Activated CD4-positive, alpha-beta memory T cell treated with anti-CD3 and anti-CD28 coated beads for 36 hours (primary cell): Measurements from ENCODE around the gene ST3GAL3. TPM values are rescaled to one million over a fixed set of nuclear protein-coding genes. Genes with fewer than 3 reads are reported as not detected.
"Not testable (repeated sequence)": the region's sequence is repeated elsewhere in the genome, so short reads cannot be mapped to it uniquely, and the experiment has no call there.

ENCODE experiments used
- CTCF ChIA-PET: fragments of 350-600 bp; sonication (Branson Sonifier 250); formaldehyde crosslinking; loops from one replicate; lab custom pipeline; 2021; ENCODE audit warnings: antibody characterized with exemption, inconsistent platforms; lab: Charles Lee
- POLR2A ChIA-PET: fragments of 350-600 bp; sonication (Branson Sonifier 250); formaldehyde crosslinking; loops from one replicate; lab custom pipeline; 2021; ENCODE audit warnings: antibody characterized with exemption; lab: Charles Lee
- DNase-seq: peaks from one replicate; pipeline ENCODE4 v3.0.0-alpha.2; 2020
- H3K27ac Mint-ChIP-seq: one replicate; pipeline ENCODE4 v1.8.0; 2021; ENCODE audit warnings: mixed read lengths
- H3K27me3 Mint-ChIP-seq: one replicate; pipeline ENCODE4 v1.8.0; 2021; ENCODE audit warnings: mixed read lengths
- H3K36me3 Mint-ChIP-seq: one replicate; pipeline ENCODE4 v1.8.0; 2021; ENCODE audit warnings: mixed read lengths
- H3K4me1 Mint-ChIP-seq: one replicate; pipeline ENCODE4 v1.8.0; 2021; ENCODE audit warnings: low read depth, mixed read lengths
- H3K4me3 Mint-ChIP-seq: one replicate; pipeline ENCODE4 v1.8.0; 2021; ENCODE audit warnings: mild to moderate bottlenecking, mixed read lengths
- H3K9me3 Mint-ChIP-seq: one replicate; pipeline ENCODE4 v1.8.0; 2021; ENCODE audit warnings: mixed read lengths
- intact Hi-C: fragments of 100-400 bp; cut with micrococcal nuclease; formaldehyde crosslinking; loops from one replicate; pipeline ENCODE4 v1.15.1; 2023
- total RNA-seq, 2 experiments: library from RNA; stranded (reverse); gene quantifications; one replicate each; pipeline ENCODE4 v1.2.3, GENCODE V29; 2021

Gene ST3GAL3
- total RNA-seq, 2 experiments from 2014 or later = 14.7 to 16.0 TPM

DNA sequence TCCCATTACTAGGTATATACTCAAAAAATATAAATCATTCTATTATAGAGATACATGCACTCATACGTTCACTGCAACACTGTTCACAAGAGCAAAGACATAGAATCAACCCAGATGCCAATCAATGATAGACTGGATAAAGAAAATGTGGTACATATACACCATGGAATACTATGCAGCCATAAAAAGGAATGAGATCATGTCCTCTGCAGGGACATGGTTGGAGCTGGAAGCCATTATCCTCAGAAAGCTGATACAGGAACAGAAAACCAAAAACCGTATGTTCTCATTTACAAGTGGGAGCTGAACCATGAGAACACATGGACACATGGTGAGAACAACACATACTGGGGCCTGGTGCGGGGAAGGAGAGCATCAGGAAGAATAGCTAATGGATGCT, 70.6 kb downstream of the ST3GAL3 start:
- CTCF ChIA-PET, H3K27me3 Mint-ChIP-seq, intact Hi-C loops, H3K4me3 Mint-ChIP-seq, POLR2A ChIA-PET, DNase-seq, H3K27ac Mint-ChIP-seq, H3K4me1 Mint-ChIP-seq: not testable (repeated sequence)
- peaks cover 27% of the 10 kb centered on the region for H3K9me3 Mint-ChIP-seq
- peaks cover 36% of the 10 kb centered on the region for H3K36me3 Mint-ChIP-seq

DNA sequence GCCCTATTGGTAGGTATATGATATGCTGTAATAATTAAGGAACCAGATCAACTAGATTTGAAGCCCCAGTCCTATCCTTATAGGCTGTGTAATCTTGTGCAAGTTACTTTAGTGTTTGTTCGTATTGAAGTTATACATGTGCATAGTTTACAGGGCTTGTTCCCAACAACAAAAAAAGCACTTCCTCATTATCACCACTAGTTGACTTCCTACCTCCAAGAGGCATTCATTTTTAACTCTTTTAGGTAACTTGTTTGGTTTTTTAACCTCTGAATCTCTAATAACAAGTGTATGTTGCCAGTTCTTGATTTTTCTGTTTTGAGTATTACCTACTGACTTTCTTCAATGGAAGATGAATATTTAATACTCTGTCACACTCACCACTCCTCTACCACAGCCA, 71.9 kb downstream of the ST3GAL3 start:
- Mint-ChIP-seq H3K27ac (no peak overlapping the region), H3K9me3 (peaks cover 27% of the 10 kb centered on the region), H3K4me1 (peaks cover 16% of the 10 kb centered on the region), H3K27me3 (no peaks in the 10 kb centered on the region), H3K36me3 (peaks cover 34% of the 10 kb centered on the region), H3K4me3 (no peak overlapping the region)
- no peak for DNase-seq
- ChIA-PET CTCF (no interaction called here), POLR2A (no interaction called here)
- intact Hi-C loops = no loop called here

GRCh38 chr1:43779805-43780403, 72.6 kb downstream of the ST3GAL3 start:
- Mint-ChIP-seq H3K4me1 (peaks cover 16% of the 10 kb centered on the region), H3K27me3 (no peaks in the 10 kb centered on the region), H3K36me3 (peaks cover 34% of the 10 kb centered on the region), H3K4me3 (no peak overlapping the region), H3K9me3 (peaks cover 27% of the 10 kb centered on the region), H3K27ac (no peak overlapping the region)
- DNase-seq = no peak
- POLR2A ChIA-PET = no interaction called here
- CTCF ChIA-PET = no interaction called here
- intact Hi-C loops = no loop called here

- intact Hi-C loops = no loop called here
- Mint-ChIP-seq H3K27me3 (no peaks in the 10 kb centered on the region), H3K4me1 (peaks cover 16% of the 10 kb centered on the region), H3K9me3 (peaks cover 27% of the 10 kb centered on the region), H3K36me3 (peaks cover 30% of the 10 kb centered on the region), H3K4me3 (no peak overlapping the region), H3K27ac (no peak overlapping the region)
- CTCF ChIA-PET = no interaction called here
- no peak for DNase-seq
- POLR2A ChIA-PET = no interaction called here
Measured at GRCh38 chr1:43781574-43781973, 74.2 kb downstream of the ST3GAL3 start.

DNA sequence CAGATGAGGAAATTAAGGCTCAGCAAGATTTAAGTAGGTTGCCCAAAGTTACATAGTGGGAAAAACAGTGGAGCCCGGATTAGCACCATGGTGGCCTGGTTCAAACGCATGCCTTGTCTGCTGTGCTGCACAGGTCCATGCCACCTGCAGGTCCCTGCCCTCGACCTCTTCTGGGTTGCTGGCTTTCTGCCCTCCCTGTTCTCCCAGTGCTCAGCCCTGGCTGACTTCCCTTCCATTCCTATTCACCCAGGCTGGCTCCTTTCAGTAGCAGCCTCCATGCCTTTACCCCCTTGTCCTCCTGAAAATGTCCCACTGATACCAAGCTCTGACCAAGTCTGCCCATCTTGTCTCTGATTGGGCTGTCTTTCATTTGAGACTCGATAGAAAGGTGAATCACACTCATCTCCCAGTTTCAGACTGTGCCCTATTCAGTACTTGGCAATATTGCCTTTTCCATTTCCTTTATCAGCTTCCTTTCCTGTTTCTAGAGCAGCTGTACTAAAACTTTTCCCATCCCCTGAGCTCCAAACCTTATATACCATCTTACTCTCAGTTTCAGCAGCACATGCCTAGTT, 75.8 kb downstream of the ST3GAL3 start:
- Mint-ChIP-seq H3K9me3 (peaks cover 18% of the 10 kb centered on the region), H3K36me3 (peaks cover 18% of the 10 kb centered on the region), H3K4me1 (peaks cover 16% of the 10 kb centered on the region), H3K27ac (no peak overlapping the region), H3K4me3 (no peak overlapping the region), H3K27me3 (no peaks in the 10 kb centered on the region)
- ChIA-PET CTCF (interaction anchor here (0.6 to 1.4 kb wide), 3 partner anchors 13 to 255 kb away, joined by 3 to 4 read pairs (median 4); no protein-coding TSS in a partner anchor), POLR2A (no interaction called here)
- no peak for DNase-seq
- intact Hi-C loops = no loop called here

GRCh38 chr1:43783671-43784205, 76.4 kb downstream of the ST3GAL3 start:
- no peak for DNase-seq
- no peaks in the 10 kb centered on the region for H3K27me3 Mint-ChIP-seq
- H3K27ac Mint-ChIP-seq = no peak overlapping the region
- peaks cover 16% of the 10 kb centered on the region for H3K4me1 Mint-ChIP-seq
- H3K9me3 Mint-ChIP-seq = peaks cover 17% of the 10 kb centered on the region
- intact Hi-C loops = no loop called here
- ChIA-PET POLR2A (no interaction called here), CTCF (interaction anchor here (0.6 to 1.4 kb wide), 2 partner anchors 151 to 256 kb away, joined by 4 read pairs; no protein-coding TSS in a partner anchor)
- peaks cover 18% of the 10 kb centered on the region for H3K36me3 Mint-ChIP-seq
- no peak overlapping the region for H3K4me3 Mint-ChIP-seq

DNA sequence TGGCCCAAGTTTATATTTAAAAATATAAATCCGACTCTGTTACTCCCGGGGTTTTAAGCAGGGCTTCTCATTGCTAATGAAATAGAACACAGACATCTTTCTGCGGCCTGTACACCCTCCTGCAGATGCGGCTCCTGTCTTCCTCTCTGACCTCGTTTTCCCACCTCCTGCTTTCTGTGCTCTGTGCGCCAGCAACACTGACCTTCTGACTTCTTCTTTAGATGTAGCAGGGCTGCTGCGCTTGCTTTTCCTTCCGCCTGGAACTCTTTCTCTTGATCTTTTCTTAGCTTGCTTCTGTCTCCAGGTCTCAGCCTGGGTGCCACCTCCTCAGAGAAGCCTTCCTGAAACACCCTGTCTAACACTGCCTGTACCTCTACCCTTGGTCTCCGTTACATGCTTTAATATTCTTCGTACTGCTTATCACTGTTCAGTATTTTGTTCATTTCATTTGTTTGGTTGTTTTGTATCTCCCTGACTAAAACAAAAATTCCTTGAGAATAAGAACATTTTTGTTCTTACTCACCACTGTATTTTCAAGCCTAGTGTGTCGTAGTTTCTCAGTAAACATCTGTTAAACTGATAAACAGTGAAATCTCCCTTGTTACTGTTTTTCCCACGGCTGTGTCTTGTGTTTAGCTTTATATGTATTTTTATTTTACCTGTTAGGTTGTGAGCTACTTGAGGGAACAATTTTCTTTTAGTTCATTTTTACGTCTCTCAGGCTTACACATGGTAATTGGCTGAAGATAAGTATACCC, 79.0 kb downstream of the ST3GAL3 start:
- ChIA-PET POLR2A (no interaction called here), CTCF (no interaction called here)
- H3K27ac Mint-ChIP-seq = no peak overlapping the region
- H3K4me1 Mint-ChIP-seq = peaks cover 16% of the 10 kb centered on the region
- H3K4me3 Mint-ChIP-seq = no peak overlapping the region
- no peaks in the 10 kb centered on the region for H3K27me3 Mint-ChIP-seq
- DNase-seq = no peak
- H3K36me3 Mint-ChIP-seq = no peaks in the 10 kb centered on the region
- no peaks in the 10 kb centered on the region for H3K9me3 Mint-ChIP-seq
- intact Hi-C loops = no loop called here

DNA sequence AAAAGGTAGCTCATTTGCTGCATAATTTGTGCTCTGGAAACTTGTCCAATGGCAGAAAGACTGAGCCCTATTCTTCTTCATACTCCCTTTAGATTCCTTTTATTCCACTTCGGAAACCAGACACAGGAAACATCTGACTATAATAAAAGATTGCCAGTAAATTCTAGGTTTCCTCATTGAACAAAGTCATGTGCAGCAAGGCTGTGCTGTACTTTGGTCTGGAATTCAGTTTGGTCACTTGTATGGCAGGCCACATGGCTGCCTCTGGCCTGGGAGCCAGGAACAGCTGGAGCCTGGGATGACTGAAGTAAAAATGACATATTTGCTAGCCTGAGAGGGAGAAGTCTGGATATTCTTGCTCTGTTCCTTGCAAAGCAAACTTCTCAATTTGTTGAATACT, 79.6 kb downstream of the ST3GAL3 start:
- Mint-ChIP-seq H3K9me3 (no peaks in the 10 kb centered on the region), H3K27me3 (no peaks in the 10 kb centered on the region), H3K4me3 (no peak overlapping the region), H3K36me3 (peaks cover under 1% of the 10 kb centered on the region), H3K4me1 (peaks cover 16% of the 10 kb centered on the region), H3K27ac (no peak overlapping the region)
- DNase-seq = no peak
- CTCF ChIA-PET = no interaction called here
- intact Hi-C loops = no loop called here
- POLR2A ChIA-PET = no interaction called here

DNA sequence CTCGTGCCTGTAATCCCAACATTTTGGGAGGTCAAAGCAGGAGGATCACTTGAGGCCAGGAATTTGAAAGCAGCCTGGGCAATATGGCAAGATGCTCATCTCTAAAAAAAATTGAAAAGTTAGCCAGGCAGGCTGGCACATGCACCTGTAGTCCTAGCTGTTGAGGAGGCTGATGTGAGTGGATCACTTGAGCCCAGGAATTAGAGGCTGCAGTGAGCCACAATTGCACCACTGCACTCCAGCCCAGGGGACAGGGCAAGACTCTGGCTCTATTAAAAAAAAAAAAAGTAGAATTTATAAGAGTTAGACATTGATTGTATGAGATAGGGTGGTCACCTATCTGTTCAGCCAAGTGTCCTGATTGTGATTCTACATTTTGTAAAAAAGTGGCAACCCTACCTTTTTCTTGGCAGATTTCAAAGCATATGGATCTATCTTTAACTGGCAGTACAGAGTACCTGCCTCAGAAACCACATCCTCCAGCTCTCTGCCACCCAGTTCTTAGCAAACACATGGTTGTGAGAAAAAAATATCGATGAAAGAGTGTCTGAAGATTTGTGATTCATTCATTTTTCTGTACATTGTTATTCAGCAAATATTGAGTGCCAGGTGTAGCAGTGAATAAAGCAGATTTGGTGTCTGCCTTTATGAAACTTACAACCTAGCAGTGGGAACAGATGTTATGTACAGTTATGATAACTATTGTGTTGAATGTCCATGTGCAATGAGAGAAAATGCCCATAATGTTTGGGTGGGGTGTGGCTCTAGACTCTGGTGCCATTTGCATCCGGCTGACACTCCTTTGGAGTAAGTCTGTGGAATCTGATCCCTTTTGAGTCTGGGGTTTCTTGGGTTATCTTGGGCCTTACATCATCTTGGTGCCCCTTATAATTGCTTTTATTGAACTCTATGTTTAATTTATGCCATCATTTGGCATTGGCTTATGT, 82.5 kb downstream of the ST3GAL3 start:
- Mint-ChIP-seq H3K9me3 (no peaks in the 10 kb centered on the region), H3K27me3 (no peaks in the 10 kb centered on the region), H3K27ac (no peak overlapping the region), H3K4me1 (peaks cover 6% of the 10 kb centered on the region), H3K36me3 (peaks cover 1% of the 10 kb centered on the region), H3K4me3 (no peak overlapping the region)
- ChIA-PET POLR2A (interaction anchor here (0.7 kb wide), 1 partner anchor 18 kb away, joined by 4 read pairs; no protein-coding TSS in a partner anchor), CTCF (interaction anchor here (2.2 kb wide), 1 partner anchor 26 kb away, joined by 5 read pairs; no protein-coding TSS in a partner anchor)
- intact Hi-C loops = no loop called here
- DNase-seq = peak; percentile 23

DNA sequence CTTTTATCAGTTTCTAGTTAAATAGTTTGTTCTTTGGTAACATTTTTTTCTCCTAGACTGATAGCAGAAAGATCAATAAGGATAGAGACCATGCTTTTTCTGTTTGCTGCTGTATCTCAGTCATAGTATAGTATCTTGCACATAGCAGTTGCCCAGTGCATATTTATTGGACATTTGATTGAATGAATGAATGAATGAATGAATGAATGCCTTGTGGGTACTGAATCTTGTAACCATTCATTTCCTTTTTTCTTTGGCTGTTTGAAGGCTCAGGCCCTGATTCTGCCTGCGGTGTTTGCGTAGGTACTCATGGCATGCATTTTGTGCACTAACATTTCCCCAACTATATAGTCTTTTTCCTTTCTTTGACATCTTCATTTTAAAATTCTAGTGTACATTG, 83.9 kb downstream of the ST3GAL3 start:
- intact Hi-C loops = no loop called here
- H3K4me3 Mint-ChIP-seq = no peak overlapping the region
- peaks cover 6% of the 10 kb centered on the region for H3K4me1 Mint-ChIP-seq
- CTCF ChIA-PET = no interaction called here
- peaks cover 4% of the 10 kb centered on the region for H3K36me3 Mint-ChIP-seq
- no peak overlapping the region for H3K27ac Mint-ChIP-seq
- no peaks in the 10 kb centered on the region for H3K27me3 Mint-ChIP-seq
- no peaks in the 10 kb centered on the region for H3K9me3 Mint-ChIP-seq
- POLR2A ChIA-PET = no interaction called here
- no peak for DNase-seq

- no peak for DNase-seq
- CTCF ChIA-PET = interaction anchor here (0.7 to 2.1 kb wide), 2 partner anchors 13 to 139 kb away, joined by 3 to 7 read pairs; no protein-coding TSS in a partner anchor
- Mint-ChIP-seq H3K4me3 (no peak overlapping the region), H3K27ac (no peak overlapping the region), H3K4me1 (peaks cover 6% of the 10 kb centered on the region), H3K9me3 (no peaks in the 10 kb centered on the region), H3K36me3 (peaks cover 9% of the 10 kb centered on the region), H3K27me3 (no peaks in the 10 kb centered on the region)
- POLR2A ChIA-PET = no interaction called here
- intact Hi-C loops = no loop called here
Measured at GRCh38 chr1:43796111-43796581, 88.8 kb downstream of the ST3GAL3 start.
